ENCODE measurements around the gene RPL22. TPM values are rescaled to one million over a fixed set of nuclear protein-coding genes. Genes with fewer than 3 reads are reported as not detected.

Gene RPL22
- total and polyA plus RNA-seq, 2 of the 13 experiments (the other 11 are each of a cell fraction or from before 2014, with no cell fraction given) = 214 to 545 TPM

GRCh38 chr1:6157528-6158174 lies 41.7 kb downstream of the RPL22 start (continued):
- no peak for TF ChIP-seq ZSCAN9 (CRISPR knock-in tag; IDR thresholded peaks at IDR 0.05; ENCODE audit: borderline replicate concordance)
- no peak for TF ChIP-seq ZNF33B (CRISPR knock-in tag; IDR thresholded peaks at IDR 0.05)
- TF ChIP-seq, protein P1, sequence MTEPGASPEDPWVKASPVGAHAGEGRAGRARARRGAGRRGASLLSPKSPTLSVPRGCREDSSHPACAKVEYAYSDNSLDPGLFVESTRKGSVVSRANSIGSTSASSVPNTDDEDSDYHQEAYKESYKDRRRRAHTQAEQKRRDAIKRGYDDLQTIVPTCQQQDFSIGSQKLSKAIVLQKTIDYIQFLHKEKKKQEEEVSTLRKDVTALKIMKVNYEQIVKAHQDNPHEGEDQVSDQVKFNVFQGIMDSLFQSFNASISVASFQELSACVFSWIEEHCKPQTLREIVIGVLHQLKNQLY (CRISPR knock-in tag; IDR thresholded peaks at IDR 0.05) = no peak
- no peak for TF ChIP-seq PRMT3 (CRISPR knock-in tag; IDR thresholded peaks at IDR 0.05; ENCODE audit: borderline replicate concordance, low read depth)
- TF ChIP-seq RERE (CRISPR knock-in tag; IDR thresholded peaks at IDR 0.05; ENCODE audit: low read depth) = peak; percentile 71; the same call in 1 of the 2 replicates
- no peak for TF ChIP-seq ZNF20 (CRISPR knock-in tag; IDR thresholded peaks at IDR 0.05)
- TF ChIP-seq, protein P2, sequence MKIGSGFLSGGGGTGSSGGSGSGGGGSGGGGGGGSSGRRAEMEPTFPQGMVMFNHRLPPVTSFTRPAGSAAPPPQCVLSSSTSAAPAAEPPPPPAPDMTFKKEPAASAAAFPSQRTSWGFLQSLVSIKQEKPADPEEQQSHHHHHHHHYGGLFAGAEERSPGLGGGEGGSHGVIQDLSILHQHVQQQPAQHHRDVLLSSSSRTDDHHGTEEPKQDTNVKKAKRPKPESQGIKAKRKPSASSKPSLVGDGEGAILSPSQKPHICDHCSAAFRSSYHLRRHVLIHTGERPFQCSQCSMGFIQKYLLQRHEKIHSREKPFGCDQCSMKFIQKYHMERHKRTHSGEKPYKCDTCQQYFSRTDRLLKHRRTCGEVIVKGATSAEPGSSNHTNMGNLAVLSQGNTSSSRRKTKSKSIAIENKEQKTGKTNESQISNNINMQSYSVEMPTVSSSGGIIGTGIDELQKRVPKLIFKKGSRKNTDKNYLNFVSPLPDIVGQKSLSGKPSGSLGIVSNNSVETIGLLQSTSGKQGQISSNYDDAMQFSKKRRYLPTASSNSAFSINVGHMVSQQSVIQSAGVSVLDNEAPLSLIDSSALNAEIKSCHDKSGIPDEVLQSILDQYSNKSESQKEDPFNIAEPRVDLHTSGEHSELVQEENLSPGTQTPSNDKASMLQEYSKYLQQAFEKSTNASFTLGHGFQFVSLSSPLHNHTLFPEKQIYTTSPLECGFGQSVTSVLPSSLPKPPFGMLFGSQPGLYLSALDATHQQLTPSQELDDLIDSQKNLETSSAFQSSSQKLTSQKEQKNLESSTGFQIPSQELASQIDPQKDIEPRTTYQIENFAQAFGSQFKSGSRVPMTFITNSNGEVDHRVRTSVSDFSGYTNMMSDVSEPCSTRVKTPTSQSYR (CRISPR knock-in tag; IDR thresholded peaks at IDR 0.05; ENCODE audit: borderline replicate concordance) = no peak
- no peak for TF ChIP-seq SMC3 (IDR thresholded peaks at IDR 0.05; ENCODE audit: low read length)
- TF ChIP-seq, protein P3, sequence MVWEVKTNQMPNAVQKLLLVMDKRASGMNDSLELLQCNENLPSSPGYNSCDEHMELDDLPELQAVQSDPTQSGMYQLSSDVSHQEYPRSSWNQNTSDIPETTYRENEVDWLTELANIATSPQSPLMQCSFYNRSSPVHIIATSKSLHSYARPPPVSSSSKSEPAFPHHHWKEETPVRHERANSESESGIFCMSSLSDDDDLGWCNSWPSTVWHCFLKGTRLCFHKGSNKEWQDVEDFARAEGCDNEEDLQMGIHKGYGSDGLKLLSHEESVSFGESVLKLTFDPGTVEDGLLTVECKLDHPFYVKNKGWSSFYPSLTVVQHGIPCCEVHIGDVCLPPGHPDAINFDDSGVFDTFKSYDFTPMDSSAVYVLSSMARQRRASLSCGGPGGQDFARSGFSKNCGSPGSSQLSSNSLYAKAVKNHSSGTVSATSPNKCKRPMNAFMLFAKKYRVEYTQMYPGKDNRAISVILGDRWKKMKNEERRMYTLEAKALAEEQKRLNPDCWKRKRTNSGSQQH (CRISPR knock-in tag; IDR thresholded peaks at IDR 0.05; ENCODE audit: low read depth) = no peak
- TF ChIP-seq RORA (CRISPR knock-in tag; IDR thresholded peaks at IDR 0.05) = no peak
- TF ChIP-seq ZNF331 (CRISPR knock-in tag; IDR thresholded peaks at IDR 0.05) = no peak
- no peak for TF ChIP-seq BCL6 (CRISPR knock-in tag; IDR thresholded peaks at IDR 0.05)
- TF ChIP-seq ZNF333 (CRISPR knock-in tag; IDR thresholded peaks at IDR 0.05; ENCODE audit: borderline replicate concordance) = no peak
- no peak for TF ChIP-seq ZNF18 (CRISPR knock-in tag; IDR thresholded peaks at IDR 0.05; ENCODE audit: insufficient replicate concordance)
- no peak for TF ChIP-seq PHB2 (IDR thresholded peaks at IDR 0.05; ENCODE audit: partially characterized antibody)
- TF ChIP-seq ZNF235 (CRISPR knock-in tag; IDR thresholded peaks at IDR 0.05; ENCODE audit: borderline replicate concordance) = no peak
- no peak for TF ChIP-seq ZSCAN21 (CRISPR knock-in tag; IDR thresholded peaks at IDR 0.05; ENCODE audit: borderline replicate concordance)
